ENCODE results near the gene ULK4.

GRCh38 chr3:41598402-41599126, 363.3 kb downstream of the ULK4 start:
- TF ChIP-seq, protein P1, sequence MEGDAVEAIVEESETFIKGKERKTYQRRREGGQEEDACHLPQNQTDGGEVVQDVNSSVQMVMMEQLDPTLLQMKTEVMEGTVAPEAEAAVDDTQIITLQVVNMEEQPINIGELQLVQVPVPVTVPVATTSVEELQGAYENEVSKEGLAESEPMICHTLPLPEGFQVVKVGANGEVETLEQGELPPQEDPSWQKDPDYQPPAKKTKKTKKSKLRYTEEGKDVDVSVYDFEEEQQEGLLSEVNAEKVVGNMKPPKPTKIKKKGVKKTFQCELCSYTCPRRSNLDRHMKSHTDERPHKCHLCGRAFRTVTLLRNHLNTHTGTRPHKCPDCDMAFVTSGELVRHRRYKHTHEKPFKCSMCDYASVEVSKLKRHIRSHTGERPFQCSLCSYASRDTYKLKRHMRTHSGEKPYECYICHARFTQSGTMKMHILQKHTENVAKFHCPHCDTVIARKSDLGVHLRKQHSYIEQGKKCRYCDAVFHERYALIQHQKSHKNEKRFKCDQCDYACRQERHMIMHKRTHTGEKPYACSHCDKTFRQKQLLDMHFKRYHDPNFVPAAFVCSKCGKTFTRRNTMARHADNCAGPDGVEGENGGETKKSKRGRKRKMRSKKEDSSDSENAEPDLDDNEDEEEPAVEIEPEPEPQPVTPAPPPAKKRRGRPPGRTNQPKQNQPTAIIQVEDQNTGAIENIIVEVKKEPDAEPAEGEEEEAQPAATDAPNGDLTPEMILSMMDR (IDR thresholded peaks at IDR 0.05) = no peak
- TF ChIP-seq POLR2A (IDR thresholded peaks at IDR 0.05) = no peak
